ENCODE results near the gene CRK.
"Not testable (repeated sequence)": the region's sequence is repeated elsewhere in the genome, so short reads cannot be mapped to it uniquely, and the experiment has no call there.

GRCh38 chr17:1453694-1454093, 2.3 kb downstream of the CRK start:
- TF ChIP-seq POLR2A (IDR thresholded peaks at IDR 0.05) = not testable (repeated sequence)
- TF ChIP-seq, protein P1, sequence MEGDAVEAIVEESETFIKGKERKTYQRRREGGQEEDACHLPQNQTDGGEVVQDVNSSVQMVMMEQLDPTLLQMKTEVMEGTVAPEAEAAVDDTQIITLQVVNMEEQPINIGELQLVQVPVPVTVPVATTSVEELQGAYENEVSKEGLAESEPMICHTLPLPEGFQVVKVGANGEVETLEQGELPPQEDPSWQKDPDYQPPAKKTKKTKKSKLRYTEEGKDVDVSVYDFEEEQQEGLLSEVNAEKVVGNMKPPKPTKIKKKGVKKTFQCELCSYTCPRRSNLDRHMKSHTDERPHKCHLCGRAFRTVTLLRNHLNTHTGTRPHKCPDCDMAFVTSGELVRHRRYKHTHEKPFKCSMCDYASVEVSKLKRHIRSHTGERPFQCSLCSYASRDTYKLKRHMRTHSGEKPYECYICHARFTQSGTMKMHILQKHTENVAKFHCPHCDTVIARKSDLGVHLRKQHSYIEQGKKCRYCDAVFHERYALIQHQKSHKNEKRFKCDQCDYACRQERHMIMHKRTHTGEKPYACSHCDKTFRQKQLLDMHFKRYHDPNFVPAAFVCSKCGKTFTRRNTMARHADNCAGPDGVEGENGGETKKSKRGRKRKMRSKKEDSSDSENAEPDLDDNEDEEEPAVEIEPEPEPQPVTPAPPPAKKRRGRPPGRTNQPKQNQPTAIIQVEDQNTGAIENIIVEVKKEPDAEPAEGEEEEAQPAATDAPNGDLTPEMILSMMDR (IDR thresholded peaks at IDR 0.05) = not testable (repeated sequence)
